Heart right ventricle (tissue), 16 donors: ENCODE measurements around the gene TSPAN16. TPM values are rescaled to one million over a fixed set of nuclear protein-coding genes. Genes with fewer than 3 reads are reported as not detected.

ENCODE experiments used
- ATAC-seq, 8 donors: fragments of 200-7000 bp; cut with Tn5 transposase; one replicate each; pipeline ENCODE4 v1.9.1; 2020; ENCODE audit warnings: mild to moderate bottlenecking in 8 of 8, moderate library complexity in 8 of 8, moderate number of reproducible peaks in 1 of 8
- DNase-seq, 2 donors: peaks; one replicate each; pipeline ENCODE4 v3.0.0-alpha.2; 2020
- H3K27ac ChIP-seq, 10 donors: fragments of 200-600 bp; sonication (generic) in 2 of 10; one replicate each; pipeline versions ENCODE4 v1.5.0 to v1.8.0; 2020 to 2022; ENCODE audit warnings: mild to moderate bottlenecking in 3 of 10
- H3K27me3 ChIP-seq, 7 donors: fragments of 200-600 bp; one replicate each; pipeline ENCODE4 v1.8.0; 2021 to 2022; ENCODE audit warnings: mild to moderate bottlenecking in 2 of 7
- H3K36me3 ChIP-seq, 9 donors: fragments of 200-600 bp; sonication (generic) in 1 of 9; one replicate each; pipeline versions ENCODE4 v1.5.0 to v1.8.0; 2020 to 2022; ENCODE audit warnings: mild to moderate bottlenecking in 2 of 9
- H3K4me1 ChIP-seq, 9 donors: fragments of 200-600 bp; sonication (generic) in 1 of 9; one replicate each; pipeline versions ENCODE4 v1.5.0 to v1.8.0; 2020 to 2022; ENCODE audit warnings: mild to moderate bottlenecking in 4 of 9
- H3K4me3 ChIP-seq, 10 donors: fragments of 200-600 bp; sonication (generic) in 2 of 10; one replicate each; pipeline versions ENCODE4 v1.5.0 to v1.8.0; 2020 to 2022; ENCODE audit warnings: mild to moderate bottlenecking in 7 of 10, moderate library complexity in 2 of 10
- H3K9me3 ChIP-seq, 11 donors: fragments of 200-600 bp in 10 of 11; sonication (generic) in 2 of 11; one replicate each; pipeline versions ENCODE4 v1.5.0 to v1.8.0; 2013 to 2022; ENCODE audit warnings: mild to moderate bottlenecking in 2 of 11, control low read depth in 1 of 11, moderate library complexity in 1 of 11
- CTCF ChIP-seq, 9 donors: fragments of 200-600 bp; sonication (generic) in 2 of 9; IDR thresholded peaks; one replicate each; pipeline versions ENCODE4 v1.5.0 to v1.8.0; 2021 to 2022; ENCODE audit warnings: antibody characterized with exemption in 9 of 9, mild to moderate bottlenecking in 5 of 9, moderate library complexity in 1 of 9
- WGBS, 2 donors: extraction: QIAGEN DNeasy Blood & Tissue Kit; methylation state at CpG; one replicate each; pipeline ENCODE4 v1.1.7; 2013; ENCODE audit warnings: inconsistent platforms in 1 of 2; 5-methylcytosine and 5-hydroxymethylcytosine counted together
- intact Hi-C, 10 donors: fragments of 100-400 bp; cut with DNase I; formaldehyde crosslinking; loops; one replicate each; pipeline versions ENCODE4 v1.11.1 to v1.14.2; 2022
- long read RNA-seq, 3 donors: library from polyadenylated mRNA; unstranded; transcript quantifications; one replicate each; pipeline ENCODE4 v2.0.0, GENCODE V29; 2020 to 2021
- polyA plus RNA-seq, 2 donors: library from polyadenylated mRNA; stranded (reverse); fragments of 200-250 nt; gene quantifications; one replicate each; pipeline ENCODE4 v1.2.3, GENCODE V29; 2013
- total RNA-seq, 10 donors: library from RNA; stranded (reverse); fragmentation: NEBNext Ultra II Directional in 3 of 10; extraction: Animal tissue kit (Norgen Biotek cat#: 25700) in 3 of 10; gene quantifications; one replicate each; pipeline versions ENCODE4 v1.2.1 to v1.2.4, GENCODE V29; 2021 to 2023
- donor health status: Arrhythmogenic right ventricular cardiomyopathy.
- donor health status: ischemic (EF 13 %, LVEDD 7.1; RV severe dilation, severe dysfunction).
- donor health status: healthy with polysubstance abuse.
- donor health status: DM: no; HTN: yes; CAD: no.
- donor health status: DM: no; HTN: no; CAD: no.
- donor health status: ischemic (EF 25% LVEDD 6.9; RV normal size, moderate dysfunction).
- donor health status: ischemic (EF 25% LVEDD 5.7; RV mildly dilated, moderate dysfunction).
- donor health status: healthy.
- donor health status: DM: yes; HTN: yes; CAD: no.
- donor health status: Ischemic cardiomyopathy.
- donor health status: ischemic (EF 35%, LVEDD 5.7; RV mildly dilated, moderate dysfunction).
- donor health status: nonischemic (EF 11% LVEDD 7.7; RV severe dilation, severe dysfunction).
- donor health status: DM: yes; HTN: yes; CAD: no.
- donor health status: PGD.
- donor health status: ischemic (EF 29% LVEDD 5.4; RV normal size, mild dysfunction).
- donor health status: nonischemic (EF 23%, LVEDD 6.1; RV moderate dilation, normal function).

The TSPAN16 gene
- total RNA-seq: not detected
- not detected for polyA plus RNA-seq
- long read RNA-seq, donor 1, partial matches to known transcripts: 0 of 2 reads
- long read RNA-seq, donor 1, other reads (novel, unspliced or antisense): 2 of 2 reads
- long read RNA-seq, donor 2, partial matches to known transcripts: 0 of 2 reads
- long read RNA-seq, donor 2, other reads (novel, unspliced or antisense): 2 of 2 reads
- long read RNA-seq, donor 3, partial matches to known transcripts: 0 of 4 reads
- long read RNA-seq, donor 3, other reads (novel, unspliced or antisense): 4 of 4 reads

- no peak for TF ChIP-seq CTCF (IDR thresholded peaks at IDR 0.05)
- ATAC-seq: no peak
- H3K27ac ChIP-seq: peak within 1 kb of the TSS in 9 of 10 donors; percentile 30 to 64 (median 43)
- no peaks in the 10 kb centered on the region for H3K36me3 ChIP-seq
- H3K9me3 ChIP-seq: no peaks in the 10 kb centered on the region
- H3K4me1 ChIP-seq: peaks cover 0 to 38% (median 10%) of the 10 kb centered on the region in 9 donors
- no peaks in the 10 kb centered on the region for H3K27me3 ChIP-seq
- 92% methylated on average over 8 of the region's 8 CpGs for WGBS, 2 donors
- no peak within 1 kb of the TSS for H3K4me3 ChIP-seq
- intact Hi-C loops: loop anchor here in 9 of 10 donors (2.0 to 10.0 kb wide), 13 partner anchors 42 to 292 kb away; partner anchors contain the start of genes ELAVL3 (in 3 of the 9), CCDC159 (in 1 of the 9), EPOR (in 1 of the 9) and ODAD3 (in 1 of the 9)
- no peak for DNase-seq
Observed at GRCh38 chr19:11295665-11296245, at the start of gene TSPAN16. TSS of gene TSPAN16 (plus strand) at chr19:11296160. CDS start at chr19:11296298, 138 bp downstream.

- no peak for TF ChIP-seq CTCF (IDR thresholded peaks at IDR 0.05)
- intact Hi-C loops: loop anchor here in 1 of 10 donors (2.0 kb wide), 1 partner anchor 22 kb away; no protein-coding TSS in a partner anchor
- H3K4me3 ChIP-seq: no peak overlapping the region
- peaks cover 19 to 68% (median 39%) of the 10 kb centered on the region in 9 donors for H3K4me1 ChIP-seq
- peak overlapping the region; percentile 55 to 94 (median 78) for H3K27ac ChIP-seq
- no peaks in the 10 kb centered on the region for H3K27me3 ChIP-seq
- H3K36me3 ChIP-seq: peaks cover 0 to 94% (median 26%) of the 10 kb centered on the region in 9 donors
- WGBS, 2 donors: 82 to 88% methylated on average over 11 of the region's 11 CpGs
- ATAC-seq (no peak), DNase-seq (no peak)
- H3K9me3 ChIP-seq: no peaks in the 10 kb centered on the region
Observed at GRCh38 chr19:11246941-11247340, 49.0 kb upstream of the TSPAN16 start.

GRCh38 chr19:11247391-11247790, 48.6 kb upstream of the TSPAN16 start:
- H3K4me3 ChIP-seq: peak overlapping the region in 1 of 10 donors; percentile 12
- intact Hi-C loops: loop anchor here in 1 of 10 donors (2.0 kb wide), 1 partner anchor 21 kb away; no protein-coding TSS in a partner anchor
- H3K27ac ChIP-seq: peak overlapping the region; percentile 55 to 94 (median 80)
- peaks cover 0 to 94% (median 28%) of the 10 kb centered on the region in 9 donors for H3K36me3 ChIP-seq
- TF ChIP-seq CTCF (IDR thresholded peaks at IDR 0.05): no peak
- ATAC-seq (peak; percentile 79 to 93 (median 87)), DNase-seq (peak; percentile 91 to 94)
- H3K27me3 ChIP-seq: no peaks in the 10 kb centered on the region
- H3K4me1 ChIP-seq: peaks cover 23 to 72% (median 44%) of the 10 kb centered on the region in 9 donors
- WGBS, 2 donors: 46 to 54% methylated on average over 10 of the region's 10 CpGs
- H3K9me3 ChIP-seq: no peaks in the 10 kb centered on the region

GRCh38 chr19:11247934-11248333, 48.0 kb upstream of the TSPAN16 start:
- peaks cover 28 to 77% (median 48%) of the 10 kb centered on the region in 9 donors for H3K4me1 ChIP-seq
- DNase-seq: no peak

More at GRCh38 chr19:11247934-11248333, 48.0 kb upstream of the TSPAN16 start:
- H3K9me3 ChIP-seq: no peaks in the 10 kb centered on the region
- intact Hi-C loops: loop anchor here in 1 of 10 donors (2.0 kb wide), 1 partner anchor 21 kb away; no protein-coding TSS in a partner anchor
- TF ChIP-seq CTCF (IDR thresholded peaks at IDR 0.05): no peak
- peak overlapping the region; percentile 55 to 94 (median 80) for H3K27ac ChIP-seq
- ATAC-seq: peak in 3 of 8 donors; percentile 0 to 8 (median 1)
- no peaks in the 10 kb centered on the region for H3K27me3 ChIP-seq
- peak overlapping the region in 1 of 10 donors; percentile 12 for H3K4me3 ChIP-seq
- peaks cover 0 to 93% (median 26%) of the 10 kb centered on the region in 9 donors for H3K36me3 ChIP-seq
- 51 to 66% methylated on average over 14 of the region's 14 CpGs for WGBS, 2 donors
